ENCODE measurements around the gene DNAAF8. TPM values are rescaled to one million over a fixed set of nuclear protein-coding genes. Genes with fewer than 3 reads are reported as not detected.

Gene DNAAF8
- total and polyA plus RNA-seq, 2 donors (not counting 3 experiments of a cell fraction or from before 2014, with no cell fraction given): 0.58 to 1.0 TPM

- intact Hi-C loops (cut with micrococcal nuclease): loop anchor here (1.0 to 2.0 kb wide), 3 partner anchors 34 to 189 kb away; partner anchors contain the start of genes ANKS3, DNAAF8 and ROGDI
- no peak for FAIRE-seq
- no peak for DNase-seq (ENCODE audit: low read depth, low spot score)
Measured at GRCh38 chr16:4767872-4768548, 33.7 kb downstream of the DNAAF8 start.

More at GRCh38 chr16:4767872-4768548, 33.7 kb downstream of the DNAAF8 start:
- Histone ChIP-seq H2AFZ (ENCODE audit: low read depth, low read length) (peak overlapping the region; percentile 80), H3K4me1 (ENCODE audit: control insufficient read depth, extremely low read depth, insufficient read depth, low read length) (peaks cover 15% of the 10 kb centered on the region), H3K9me3 (replicated peaks; ENCODE audit: control insufficient read depth, insufficient read depth, low read length) (no peaks in the 10 kb centered on the region), H3K36me3 (ENCODE audit: control insufficient read depth in 2 of 2, extremely low read depth in 1 of 2, insufficient read depth in 2 of 2, low read length in 2 of 2) (peaks cover 0 to 13% of the 10 kb centered on the region in 2 experiments), H3K4me2 (ENCODE audit: insufficient read depth, low read length) (peak overlapping the region; percentile 90), H3K79me2 (ENCODE audit: control insufficient read depth, insufficient read depth, low read length) (peaks cover 12% of the 10 kb centered on the region), H3K9me1 (replicated peaks; ENCODE audit: control insufficient read depth, extremely low read depth, insufficient read depth, low read length) (no peaks in the 10 kb centered on the region), H4K20me1 (replicated peaks; ENCODE audit: control insufficient read depth, extremely low read depth, insufficient read depth, low read length) (no peaks in the 10 kb centered on the region), H3K27ac (ENCODE audit: insufficient read depth, low read depth, low read length) (peak overlapping the region; percentile 33), H3K4me3 (replicated peaks in 1 of 3; ENCODE audit: insufficient read depth in 1 of 3, low read depth in 1 of 3, low read length in 3 of 3) (peak overlapping the region; percentile 14 to 68 (median 51)), H3K9ac (replicated peaks; ENCODE audit: extremely low read depth, insufficient read depth, low read length) (peak overlapping the region; percentile 53), H3K27me3 (ENCODE audit: control insufficient read depth in 2 of 2, insufficient read depth in 2 of 2, low read length in 2 of 2) (no peaks in the 10 kb centered on the region)
- TF ChIP-seq POLR2A (IDR thresholded peaks at IDR 0.05; ENCODE audit: low read depth, low read length): no peak
- TF ChIP-seq EZH2 (IDR thresholded peaks at IDR 0.05; ENCODE audit: borderline replicate concordance, low read depth, low read length, severe bottlenecking): no peak
- no peak for TF ChIP-seq MAX (IDR thresholded peaks at IDR 0.05; ENCODE audit: insufficient read depth, insufficient read length)
- TF ChIP-seq FOS (IDR thresholded peaks at IDR 0.05; ENCODE audit: borderline replicate concordance, insufficient read depth, low read length): no peak
- TF ChIP-seq MYC (IDR thresholded peaks at IDR 0.05; ENCODE audit: low read depth, low read length): no peak
- TF ChIP-seq POLR2AphosphoS5 (IDR thresholded peaks at IDR 0.05; ENCODE audit: insufficient read depth, low read depth, low read length): no peak
- no peak for TF ChIP-seq JUN (IDR thresholded peaks at IDR 0.05; ENCODE audit: borderline replicate concordance, insufficient read depth, insufficient read length, low read depth)
- dilution Hi-C loops (cut with MboI; ENCODE audit: extremely low pct_ligation_motif_present, low sequenced_read_pairs): no loop called here
- BruUV-seq (replicated peaks): no TSS peak
- ChIA-PET CTCF (interaction anchor here (0.9 to 1.4 kb wide), 3 partner anchors 34 to 189 kb away, joined by 3 to 6 read pairs (median 3); partner anchors contain the start of genes ANKS3, DNAAF8 and ROGDI), POLR2A (interaction anchor here (1.0 kb wide), 1 partner anchor 35 kb away, joined by 3 read pairs; the partner anchor contains the start of gene ROGDI)

Data from endothelial cell of umbilical vein (primary cell).